HG02840 (cell line): Measurements from ENCODE around the gene SPOPL.

ENCODE experiments used
- ATAC-seq: cut with Tn5 transposase; IDR thresholded peaks from one replicate; pipeline ENCODE4 v1.9.1; 2021; ENCODE audit warnings: mild to moderate bottlenecking, moderate library complexity, moderate number of reproducible peaks; ENCODE audit not compliant: unreplicated experiment, low FRiP score

The SPOPL gene

DNA sequence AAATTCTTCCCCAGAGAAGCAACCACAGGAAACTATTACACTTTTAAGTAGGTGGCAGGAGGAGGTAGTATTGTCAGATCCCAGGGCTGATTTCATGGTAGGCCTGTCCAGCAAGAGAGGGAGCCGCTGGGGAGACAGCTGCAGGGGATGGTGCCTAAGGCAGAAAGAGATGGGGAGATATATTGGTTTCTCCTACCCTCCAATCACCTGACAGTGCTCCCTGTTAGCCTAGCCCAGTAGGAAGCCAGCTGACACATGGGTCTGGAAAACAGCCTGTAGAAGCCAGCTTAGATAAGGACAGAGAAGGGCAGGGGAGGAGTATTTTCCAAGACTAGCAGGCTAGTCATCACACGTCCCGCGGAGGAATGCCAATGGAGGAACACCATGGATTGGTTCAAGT lies 8.2 kb upstream of the SPOPL start:
- ATAC-seq, result no peak

GRCh38 chr2:138494265-138494966 lies 7.2 kb upstream of the SPOPL start:
- no peak for ATAC-seq

DNA sequence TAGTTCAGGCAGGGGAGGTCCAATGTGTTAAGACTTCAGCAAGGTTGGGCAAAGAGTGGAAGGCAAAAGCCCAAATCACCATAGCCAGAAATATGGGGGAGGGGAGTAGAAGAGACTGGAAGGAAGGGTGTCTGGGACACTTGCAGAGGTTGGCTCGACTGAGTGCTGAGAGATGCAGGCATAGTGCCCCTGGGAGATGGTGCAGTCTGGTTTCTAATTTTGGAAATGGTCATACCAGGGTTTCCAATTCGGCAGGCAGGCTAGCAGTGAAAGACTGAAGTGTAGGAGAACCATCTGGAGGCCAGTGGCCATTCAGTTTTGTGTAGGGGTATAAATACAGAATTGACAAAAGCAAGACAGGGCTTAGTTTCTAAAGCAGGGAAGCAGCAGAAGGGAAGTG lies 6.2 kb upstream of the SPOPL start:
- no peak for ATAC-seq

DNA sequence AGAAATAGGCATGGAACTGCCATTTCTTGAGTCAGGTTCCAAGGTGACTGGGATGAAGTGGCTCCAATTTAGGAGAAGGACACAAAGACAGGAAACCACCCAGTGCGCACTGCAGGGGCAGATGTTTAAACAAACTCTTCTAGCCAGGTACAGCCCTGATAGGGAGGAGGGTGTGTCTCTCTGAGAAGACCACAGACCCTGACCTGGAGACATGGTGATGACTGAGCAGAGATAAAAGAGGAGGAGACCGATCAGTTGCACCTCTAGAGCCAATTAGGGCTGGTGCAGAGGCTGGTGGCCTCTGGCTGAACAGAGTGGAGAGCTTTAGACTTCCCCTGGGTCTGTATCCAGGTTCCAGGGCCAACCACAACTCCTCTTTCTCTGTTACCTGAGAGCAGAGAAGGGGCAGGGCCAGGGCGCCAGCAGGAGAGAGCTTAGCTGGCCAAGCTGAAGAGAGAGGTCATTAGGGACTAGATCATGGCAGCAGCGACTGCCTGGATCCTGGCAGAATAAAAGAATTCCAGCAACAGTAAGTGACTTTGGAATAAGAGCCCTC lies 5.4 kb upstream of the SPOPL start:
- ATAC-seq, result no peak

- no peak for ATAC-seq
Observed at GRCh38 chr2:138497294-138497693, 4.3 kb upstream of the SPOPL start.

DNA sequence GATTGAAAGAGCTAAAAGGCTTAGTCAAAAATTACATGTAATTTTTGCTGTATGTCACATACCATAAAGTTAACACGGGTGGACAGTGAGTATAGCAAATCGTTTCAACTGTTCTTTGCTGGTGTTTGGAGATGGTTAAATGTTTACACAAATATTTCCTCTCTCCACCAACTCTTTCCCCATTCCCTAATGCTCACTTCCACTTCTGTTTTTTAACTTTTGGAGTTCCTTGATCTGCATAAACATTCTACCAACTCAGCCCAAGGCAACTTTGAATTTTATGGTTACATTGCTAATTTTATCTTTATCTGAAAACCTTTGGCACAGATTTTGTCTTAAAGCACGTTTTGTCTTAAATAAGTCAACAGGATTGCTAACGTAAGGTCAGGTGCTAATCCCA lies 1.9 kb upstream of the SPOPL start:
- ATAC-seq, result no peak

DNA sequence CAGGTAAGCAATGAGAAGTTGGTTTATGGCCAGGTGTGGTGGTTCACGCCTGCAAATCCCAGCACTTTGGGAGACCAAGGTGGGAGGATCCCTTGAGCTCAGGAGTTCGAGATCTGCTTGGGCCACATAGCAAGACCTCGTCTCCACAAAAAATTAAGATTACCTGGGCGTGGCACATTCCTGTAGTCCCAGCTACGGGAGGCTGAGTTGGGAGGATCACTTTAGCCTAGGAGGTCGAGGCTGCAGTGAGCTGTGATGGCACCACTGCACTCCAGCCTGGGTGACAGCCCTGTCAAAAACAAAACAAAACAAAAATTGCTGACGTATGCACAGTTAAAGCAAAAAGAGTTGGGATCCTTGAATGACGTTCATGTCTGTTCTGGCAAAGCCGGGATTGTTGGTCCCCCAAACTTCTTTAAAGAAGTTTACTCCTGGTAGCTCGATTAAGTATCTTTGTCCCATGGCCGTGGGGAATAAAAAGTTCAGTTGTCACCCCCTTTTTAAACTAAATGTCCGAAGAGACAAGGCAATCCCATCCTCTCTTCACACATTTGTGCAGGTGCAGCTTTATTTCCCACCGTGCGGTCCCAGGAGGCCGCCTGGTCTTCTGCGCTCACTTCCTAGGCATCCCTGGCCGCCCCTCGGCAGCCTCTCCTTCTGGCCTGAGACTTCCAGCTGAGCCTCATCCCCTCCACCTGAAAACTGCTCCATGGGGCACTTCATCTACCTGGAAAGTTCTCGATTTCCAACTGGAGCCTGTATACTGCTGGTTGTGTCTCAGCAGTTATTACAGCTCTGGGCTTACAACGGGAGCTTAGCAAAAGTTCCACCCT lies 762 bp upstream of the SPOPL start:
- ATAC-seq, result peak; percentile 2

GRCh38 chr2:138502255-138503086 lies 901 bp downstream of the SPOPL start:
- ATAC-seq, result peak; percentile 2

DNA sequence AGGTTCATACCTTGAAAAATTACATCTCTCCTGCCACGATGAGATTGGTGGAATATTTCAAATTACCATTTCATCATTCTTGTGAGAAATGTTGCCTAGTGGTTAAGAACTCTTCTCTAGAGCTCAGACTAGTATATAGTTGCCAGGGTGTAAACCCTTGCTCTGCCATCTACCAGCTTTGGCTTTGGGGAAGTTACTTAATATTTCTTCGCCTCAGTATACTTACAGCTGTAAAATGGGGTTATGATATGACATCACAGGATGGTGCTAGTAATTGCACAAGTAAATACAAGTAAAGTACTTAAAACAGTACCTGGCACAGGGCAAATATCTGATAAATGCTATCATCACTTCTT lies 1.5 kb downstream of the SPOPL start:
- no peak for ATAC-seq

DNA sequence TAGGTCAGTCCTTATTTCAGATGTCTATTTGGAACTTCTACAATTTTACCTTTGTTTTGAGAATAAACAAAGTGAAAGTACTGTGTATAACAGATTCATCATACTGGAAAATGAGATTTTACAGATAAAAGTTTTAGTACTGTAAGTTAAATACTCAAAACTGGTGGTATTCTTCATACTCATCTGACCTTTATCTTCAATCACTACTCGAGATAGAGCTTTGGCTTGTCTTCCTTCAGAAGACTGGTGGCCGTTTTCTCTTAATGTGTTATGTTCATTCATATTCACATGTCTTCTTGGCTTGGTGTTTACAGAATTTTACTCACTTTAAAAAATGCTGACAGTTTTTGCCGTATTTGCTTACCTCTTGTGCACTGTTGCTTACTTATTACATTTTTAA lies 2.1 kb downstream of the SPOPL start:
- ATAC-seq, result no peak

GRCh38 chr2:138504092-138504491 lies 2.5 kb downstream of the SPOPL start:
- ATAC-seq, result no peak

- peak; percentile 30 for ATAC-seq
Observed at GRCh38 chr2:138504546-138505235, 3.1 kb downstream of the SPOPL start.

DNA sequence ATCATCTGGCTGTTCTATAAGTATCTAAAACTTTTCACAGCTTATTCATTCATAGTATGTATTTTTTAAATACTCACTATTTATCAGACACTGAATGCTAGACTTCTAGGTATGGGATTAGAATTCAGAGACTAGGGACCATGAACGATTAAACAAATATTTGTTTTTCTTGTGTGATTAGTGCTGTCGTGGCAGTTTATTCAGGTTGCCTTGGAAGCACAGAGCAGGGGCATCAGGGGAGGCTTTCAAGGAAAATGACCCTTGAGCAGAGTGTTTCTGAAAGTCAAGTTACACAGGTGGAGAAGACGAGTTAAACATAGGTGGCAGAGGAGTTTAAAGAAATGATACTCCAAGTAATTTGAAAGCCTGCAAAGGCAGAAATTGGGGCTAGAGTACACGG lies 5.7 kb downstream of the SPOPL start:
- no peak for ATAC-seq

GRCh38 chr2:138510319-138510718 lies 8.7 kb downstream of the SPOPL start:
- ATAC-seq, result no peak

DNA sequence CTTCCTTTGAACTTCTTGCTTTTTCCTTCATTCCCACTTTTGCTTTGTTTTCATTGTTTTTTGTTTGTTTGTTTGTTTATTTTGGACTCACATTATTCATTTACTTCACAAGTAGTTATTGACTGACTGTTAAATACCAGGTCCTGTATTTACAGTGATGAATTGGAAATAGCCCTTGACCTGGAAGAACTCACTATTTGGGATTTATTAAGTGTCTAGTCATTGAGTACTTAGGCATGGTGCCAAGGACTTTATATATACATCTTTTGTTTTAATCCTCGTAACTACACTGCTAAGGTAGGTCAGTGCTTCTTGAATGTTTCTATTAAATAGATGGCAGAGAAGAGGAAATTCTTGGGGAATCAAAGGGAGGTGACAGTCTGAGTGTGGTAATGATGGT lies 11.1 kb downstream of the SPOPL start:
- ATAC-seq, result no peak

DNA sequence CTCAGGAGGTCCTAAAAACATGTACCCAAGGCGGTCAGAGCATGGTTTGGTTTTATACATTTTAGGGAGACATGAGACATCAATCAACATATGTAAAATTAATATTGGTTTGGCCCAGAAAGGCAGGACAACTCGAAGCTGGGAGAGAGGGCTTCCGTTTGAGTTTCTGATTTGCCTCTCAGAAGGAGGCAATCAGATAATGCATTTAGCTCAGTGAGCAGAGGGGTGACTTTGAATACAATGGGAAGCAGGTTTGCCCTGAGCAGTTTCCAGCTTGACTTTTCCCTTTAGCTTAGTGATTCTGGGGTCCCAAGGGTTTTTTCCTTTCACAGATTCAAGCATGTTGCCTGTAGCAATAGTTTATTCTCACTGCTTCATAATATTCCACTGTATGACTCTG lies 12.6 kb downstream of the SPOPL start:
- ATAC-seq, result no peak

DNA sequence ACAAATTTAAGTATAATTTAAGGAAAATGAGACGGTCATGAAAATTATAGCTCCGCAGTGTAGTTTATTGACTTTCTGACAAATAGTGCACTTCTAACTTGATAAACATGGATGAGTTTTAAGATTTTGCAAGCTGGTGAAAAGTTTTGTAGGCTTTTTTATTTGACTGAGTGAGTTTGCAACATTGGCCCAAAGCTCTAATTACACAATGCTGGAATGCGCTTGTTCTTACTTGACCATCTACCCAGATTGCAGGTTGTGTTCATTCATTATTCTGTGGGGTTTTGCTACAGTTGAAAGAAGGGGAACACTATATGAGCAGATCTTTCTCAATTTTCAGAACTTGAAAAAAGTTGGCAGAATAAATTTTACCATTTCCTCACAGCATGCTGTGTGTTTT lies 13.5 kb downstream of the SPOPL start:
- ATAC-seq, result no peak

GRCh38 chr2:138516030-138516704 lies 14.6 kb downstream of the SPOPL start:
- no peak for ATAC-seq

- no peak for ATAC-seq
Observed at GRCh38 chr2:138518860-138519259, 17.3 kb downstream of the SPOPL start.

DNA sequence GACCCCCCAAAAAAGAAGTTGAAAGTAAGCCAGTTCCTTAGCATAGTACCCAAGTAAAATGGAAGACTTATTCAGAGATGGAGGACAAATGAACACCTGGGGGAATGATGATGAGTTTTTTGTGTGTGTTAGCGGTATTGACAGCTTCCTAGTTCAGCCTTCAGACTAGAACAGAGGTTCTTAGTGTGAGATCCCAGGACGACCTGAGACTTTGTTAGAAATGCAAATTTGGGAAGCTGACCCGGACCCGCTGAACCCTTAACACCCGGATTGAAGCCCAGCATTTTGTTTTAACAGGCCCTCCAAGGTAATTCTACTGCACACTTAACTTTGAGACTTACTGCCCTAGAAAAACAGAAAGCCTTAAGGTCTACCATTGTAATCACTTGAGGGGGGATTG lies 20.3 kb downstream of the SPOPL start:
- no peak for ATAC-seq
